ENCODE measurements around the gene SKIC2.
"Not testable (repeated sequence)": the region's sequence is repeated elsewhere in the genome, so short reads cannot be mapped to it uniquely, and the experiment has no call there.

Gene SKIC2

DNA sequence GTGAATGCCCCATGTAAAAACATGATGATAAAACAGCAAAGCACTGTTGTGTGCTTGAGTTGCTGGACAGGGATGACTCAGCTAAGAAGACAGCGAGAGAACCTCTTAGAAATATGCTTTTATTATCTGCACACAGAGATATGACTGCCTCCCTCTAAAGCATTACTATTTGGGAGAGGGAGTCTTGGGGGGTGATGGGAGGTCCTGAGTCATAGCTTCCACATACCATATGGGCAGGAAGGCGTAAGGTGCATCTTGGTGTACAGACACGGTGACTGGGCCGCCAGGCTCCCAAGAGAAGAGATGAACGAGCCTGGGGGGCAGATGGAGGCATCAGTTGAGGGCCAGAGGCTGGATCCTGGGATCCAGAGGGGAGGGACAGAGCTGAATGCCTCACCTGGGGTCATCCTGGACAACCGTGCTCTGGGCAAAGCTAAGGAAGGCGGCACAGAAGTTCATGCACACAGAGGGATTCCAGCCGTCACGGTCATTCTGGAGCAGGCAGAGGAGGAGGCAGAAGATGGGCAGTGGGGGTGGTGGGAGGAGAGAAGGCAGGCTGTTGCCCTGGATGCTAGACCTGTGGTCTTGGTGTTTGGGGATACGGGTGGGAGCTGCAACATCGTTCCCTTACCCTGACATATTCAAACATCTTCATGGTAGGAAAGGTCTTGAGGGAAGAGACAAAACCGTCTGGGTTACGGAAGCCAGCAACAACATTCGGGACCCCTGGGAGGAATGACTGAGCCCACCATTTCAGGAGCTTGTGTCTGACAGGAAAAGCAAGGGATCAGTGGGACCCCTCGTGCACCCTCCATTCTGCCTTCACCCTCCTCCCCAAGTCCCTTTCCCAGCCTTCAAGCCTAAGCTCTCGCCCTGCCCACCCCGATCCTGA lies 11.0 kb downstream of the SKIC2 start:
- peak; percentile 68 for DNase-seq (ENCODE audit: low read depth)

DNA sequence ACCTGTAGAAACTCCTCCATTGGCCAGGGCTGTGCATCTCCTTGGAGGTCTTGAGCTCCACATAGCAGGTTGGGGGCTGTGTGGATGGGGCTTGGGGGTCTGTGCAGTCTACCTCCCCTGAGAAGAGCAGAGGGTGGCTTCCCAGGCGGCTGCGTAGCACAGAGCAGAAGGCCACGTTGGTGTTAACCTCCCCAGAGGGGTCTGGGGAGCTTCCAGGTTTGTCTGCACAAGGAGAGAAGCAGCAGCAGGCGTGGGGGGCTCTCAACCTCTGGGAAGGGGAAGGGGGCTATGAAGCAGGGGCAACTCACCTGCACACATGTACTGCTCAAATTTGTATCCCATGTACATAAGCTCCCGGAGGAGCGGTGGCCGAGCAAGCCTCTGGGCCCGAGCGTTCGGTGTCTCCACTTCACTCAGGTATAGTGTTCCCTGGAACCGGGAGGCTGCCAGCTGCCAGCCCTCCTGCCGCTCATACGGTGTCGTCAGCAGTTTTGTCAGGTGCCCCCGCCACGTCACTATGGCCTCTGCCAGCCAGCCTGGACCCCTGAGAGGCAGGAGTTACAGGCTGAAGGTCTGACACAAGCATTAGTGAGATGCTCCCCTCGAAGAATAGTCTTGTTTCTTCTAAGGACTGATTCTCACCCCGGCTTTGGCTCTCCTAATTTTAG lies 11.8 kb downstream of the SKIC2 start:
- DNase-seq (ENCODE audit: low read depth): no peak

DNA sequence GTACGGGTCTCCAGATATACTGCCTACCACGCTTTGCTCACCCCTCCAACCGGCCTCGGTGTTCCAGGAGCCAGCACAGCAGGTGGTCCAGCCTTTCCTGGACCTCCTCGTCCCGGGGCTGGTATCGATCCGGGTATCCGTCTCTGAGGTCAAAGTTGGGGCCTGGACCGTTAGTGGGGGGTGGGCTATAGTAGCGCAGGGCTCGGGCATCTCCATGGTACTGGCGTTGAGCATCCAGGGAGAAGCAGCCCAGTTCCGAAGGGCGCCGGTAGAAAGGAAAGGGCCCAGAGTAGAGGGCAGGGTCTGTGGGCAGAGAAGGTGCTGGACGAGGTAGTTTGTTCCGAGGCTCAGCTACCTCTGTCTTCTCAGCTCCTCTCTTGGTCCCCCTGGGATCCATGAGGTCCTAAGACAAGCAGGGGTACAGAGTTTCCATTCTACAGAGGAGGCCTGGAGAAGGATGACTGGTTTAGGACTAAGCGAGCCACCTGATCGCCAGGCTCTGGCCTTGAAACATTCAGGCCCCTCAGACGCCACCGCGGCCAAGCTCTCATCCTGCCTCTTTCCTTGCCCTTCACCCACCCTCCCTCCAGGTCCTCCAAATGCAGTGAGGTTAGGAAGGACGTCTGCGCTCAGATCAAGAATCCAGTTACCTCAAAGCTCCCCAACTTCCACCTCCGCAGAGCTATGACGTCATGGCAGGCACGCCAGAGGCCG lies 12.5 kb downstream of the SKIC2 start:
- DNase-seq (ENCODE audit: low read depth): no peak

DNA sequence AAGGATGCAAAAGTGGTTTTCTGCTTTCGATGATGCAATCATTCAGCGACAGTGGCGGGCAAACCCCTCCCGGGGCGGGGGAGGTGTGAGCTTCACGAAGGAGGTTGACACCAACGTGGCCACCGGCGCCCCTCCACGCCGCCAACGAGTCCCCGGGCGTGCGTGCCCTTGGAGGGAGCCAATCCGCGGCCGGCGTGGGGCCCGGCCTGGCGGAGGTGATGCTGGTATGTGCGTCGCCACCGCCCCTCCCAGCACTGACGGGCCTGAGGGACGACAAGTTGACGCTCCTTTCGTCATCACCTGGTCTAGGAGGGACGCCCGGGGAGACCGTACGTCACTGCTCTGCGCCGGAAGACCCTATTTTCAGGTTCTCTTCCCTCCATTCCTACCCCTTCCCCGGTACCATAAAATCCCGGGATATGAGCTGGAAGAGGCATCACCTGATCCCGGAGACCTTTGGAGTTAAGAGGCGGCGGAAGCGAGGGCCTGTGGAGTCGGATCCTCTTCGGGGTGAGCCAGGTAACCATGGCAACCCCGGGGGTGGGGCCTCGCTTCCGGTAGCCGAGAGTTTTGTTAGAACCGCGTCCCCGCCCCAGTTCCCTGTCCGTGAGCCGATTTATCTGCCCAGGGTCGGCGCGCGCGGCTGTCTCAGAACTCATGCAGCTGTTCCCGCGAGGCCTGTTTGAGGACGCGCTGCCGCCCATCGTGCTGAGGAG lies 13.2 kb downstream of the SKIC2 start, which contains the start of gene DXO:
TSS of gene DXO (minus strand) at position 146 of the 716 bp plus-strand sequence. CDS start 463 bp downstream, outside the sequence.
- peak; percentile 99 for DNase-seq (ENCODE audit: low read depth)

DNA sequence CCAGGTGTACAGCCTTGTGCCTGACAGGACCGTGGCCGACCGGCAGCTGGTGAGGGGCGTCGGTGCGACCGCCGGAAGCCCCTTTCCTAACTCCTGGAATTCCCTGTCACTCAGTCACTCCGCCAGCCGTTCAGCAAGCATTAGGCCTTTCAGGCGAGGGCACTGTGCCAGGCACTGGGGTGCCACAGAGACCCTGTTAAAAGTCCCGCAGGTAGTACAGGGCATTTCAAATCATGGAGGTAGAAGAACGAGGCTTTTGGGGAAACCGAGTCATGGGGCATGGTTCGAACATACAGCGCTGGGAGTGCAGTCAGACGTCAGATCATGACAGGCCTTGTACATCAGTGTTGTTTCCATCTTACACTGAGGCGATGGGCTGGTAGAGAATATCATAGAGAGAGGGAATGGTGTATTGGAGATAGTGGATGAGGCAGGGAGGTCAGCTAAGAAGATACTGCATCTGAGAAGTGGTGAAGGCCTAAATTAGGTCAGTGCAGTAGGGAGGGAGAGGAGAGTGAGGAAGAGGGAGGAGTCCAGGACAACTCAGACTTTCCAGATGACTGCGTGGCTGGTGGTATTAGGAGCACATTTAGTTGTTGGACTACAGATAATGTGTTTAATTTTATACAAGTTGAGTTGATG lies 13.9 kb downstream of the SKIC2 start:
- peak; percentile 80 for DNase-seq (ENCODE audit: low read depth)

DNA sequence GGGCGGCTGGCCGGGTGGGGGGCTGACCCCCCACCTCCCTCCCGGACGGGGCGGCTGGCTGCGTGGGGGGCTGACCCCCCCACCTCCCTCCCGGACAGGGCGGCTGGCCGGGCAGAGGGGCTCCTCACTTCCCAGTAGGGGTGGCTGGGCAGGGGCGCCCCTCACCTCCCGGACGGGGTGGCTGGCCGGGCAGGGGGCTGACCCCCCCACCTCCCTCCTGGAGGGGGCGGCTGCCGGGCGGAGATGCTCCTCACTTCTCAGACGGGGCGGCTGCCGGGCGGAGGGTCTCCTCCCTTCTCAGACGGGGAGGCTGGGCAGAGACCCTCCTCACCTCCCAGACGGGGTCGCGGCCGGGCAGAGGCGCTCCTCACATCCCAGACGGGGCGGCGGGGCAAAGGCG lies 17.1 kb downstream of the SKIC2 start:
- not testable (repeated sequence) for DNase-seq (ENCODE audit: low read depth)

DNA sequence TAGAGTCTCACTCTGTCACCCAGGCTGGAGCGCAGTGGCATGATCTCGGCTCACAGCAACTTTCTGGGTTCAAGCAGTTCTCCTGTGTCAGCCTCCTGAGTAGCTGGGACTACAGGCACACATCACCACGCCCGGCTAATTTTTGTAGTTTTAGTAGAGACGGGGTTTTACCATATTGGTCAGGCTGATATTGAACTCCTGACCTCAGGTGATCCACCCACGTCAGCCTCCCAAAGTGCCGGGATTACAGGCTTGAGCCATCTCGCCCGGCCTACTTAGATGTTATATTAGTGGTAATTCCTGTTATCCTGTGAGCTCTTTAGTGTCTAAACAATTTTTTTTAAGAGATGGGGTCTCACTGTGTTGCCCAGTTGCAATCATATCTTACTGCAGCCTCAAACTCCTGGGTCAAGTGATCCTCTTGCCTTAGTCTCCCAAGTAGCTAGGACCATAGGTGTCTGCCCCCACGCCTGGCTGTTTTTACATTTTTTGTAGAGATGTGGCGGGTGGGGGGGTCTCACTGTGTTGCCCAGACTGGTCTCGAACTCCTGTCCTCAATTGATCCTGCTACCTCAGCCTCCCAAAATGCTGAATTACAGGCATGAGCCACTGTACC lies 18.9 kb downstream of the SKIC2 start:
- DNase-seq (ENCODE audit: low read depth): no peak

DNA sequence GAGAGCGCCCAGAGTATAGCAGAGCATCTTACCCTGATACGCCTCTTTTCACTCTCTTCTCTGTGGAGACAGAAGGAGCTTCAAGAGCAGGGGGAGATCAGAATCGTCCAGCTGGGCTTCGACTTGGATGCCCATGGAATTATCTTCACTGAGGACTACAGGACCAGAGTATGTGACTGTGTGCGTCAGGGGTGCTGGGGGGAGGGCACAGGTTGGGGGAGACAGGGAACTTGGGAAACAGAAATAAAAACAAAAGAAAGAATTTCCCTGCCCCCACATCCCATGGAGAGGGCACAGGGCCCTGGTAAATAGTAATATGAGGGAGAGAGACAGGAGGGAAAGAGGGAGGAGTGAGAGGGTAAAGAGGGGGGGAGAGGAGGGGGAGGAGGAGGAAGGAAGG lies 19.9 kb downstream of the SKIC2 start:
- DNase-seq (ENCODE audit: low read depth): no peak

DNA sequence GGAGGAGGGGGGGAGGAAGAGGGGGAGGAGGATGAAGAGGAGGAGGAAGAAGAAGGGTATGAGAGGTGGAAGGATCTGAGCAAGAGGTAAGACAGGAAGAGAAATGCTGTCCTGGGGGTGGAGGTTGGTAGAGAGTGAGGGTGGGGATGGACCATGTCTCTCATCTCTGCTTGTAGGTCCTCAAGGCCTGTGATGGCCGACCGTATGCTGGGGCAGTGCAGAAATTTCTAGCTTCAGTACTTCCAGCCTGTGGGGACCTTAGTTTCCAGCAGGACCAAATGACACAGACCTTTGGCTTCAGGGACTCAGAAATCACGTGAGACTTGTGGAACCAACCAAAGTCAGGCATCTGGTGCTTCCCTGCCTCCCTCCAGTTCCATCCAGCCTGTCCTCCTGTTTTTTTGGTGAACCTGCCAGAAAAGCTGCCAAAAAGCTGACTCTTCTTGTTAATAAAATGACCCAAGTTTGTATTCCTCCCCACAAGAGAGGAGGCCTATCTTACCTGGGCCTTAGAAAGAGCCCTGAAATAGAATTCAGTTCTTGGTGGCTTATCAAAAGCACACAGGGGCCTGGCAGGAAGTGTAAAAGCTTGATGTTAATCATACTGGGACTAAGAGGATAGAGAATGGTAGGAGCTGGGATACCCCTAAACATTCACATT lies 20.4 kb downstream of the SKIC2 start:
- no peak for DNase-seq (ENCODE audit: low read depth)

DNA sequence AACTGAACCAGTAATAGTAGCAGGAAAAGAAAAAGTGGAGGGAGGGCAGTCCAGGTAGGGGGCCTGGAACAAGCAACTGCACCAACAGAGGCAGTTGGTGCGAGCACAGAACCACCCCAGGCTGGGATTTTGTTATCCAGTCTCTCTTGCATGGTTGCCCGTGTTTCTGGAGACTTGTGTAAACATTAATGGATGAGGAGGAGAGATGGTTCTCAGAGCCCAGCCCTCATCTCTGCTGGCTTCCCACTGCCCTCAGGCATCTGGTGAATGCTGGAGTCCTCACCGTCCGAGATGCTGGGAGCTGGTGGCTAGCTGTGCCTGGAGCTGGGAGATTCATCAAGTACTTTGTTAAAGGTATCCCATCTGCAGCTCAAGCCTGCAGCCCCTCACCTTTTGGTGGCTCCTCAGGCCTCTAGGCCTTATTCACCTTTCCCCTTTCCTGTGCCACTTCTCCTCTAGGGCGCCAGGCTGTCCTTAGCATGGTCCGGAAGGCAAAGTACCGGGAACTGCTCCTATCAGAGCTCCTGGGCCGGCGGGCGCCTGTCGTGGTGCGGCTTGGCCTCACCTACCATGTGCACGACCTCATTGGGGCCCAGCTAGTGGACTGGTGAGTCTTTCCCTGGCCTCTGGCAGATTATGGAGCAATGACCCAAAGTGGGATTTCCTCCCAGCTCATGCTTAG lies 21.4 kb downstream of the SKIC2 start:
- not testable (repeated sequence) for DNase-seq (ENCODE audit: low read depth)

DNA sequence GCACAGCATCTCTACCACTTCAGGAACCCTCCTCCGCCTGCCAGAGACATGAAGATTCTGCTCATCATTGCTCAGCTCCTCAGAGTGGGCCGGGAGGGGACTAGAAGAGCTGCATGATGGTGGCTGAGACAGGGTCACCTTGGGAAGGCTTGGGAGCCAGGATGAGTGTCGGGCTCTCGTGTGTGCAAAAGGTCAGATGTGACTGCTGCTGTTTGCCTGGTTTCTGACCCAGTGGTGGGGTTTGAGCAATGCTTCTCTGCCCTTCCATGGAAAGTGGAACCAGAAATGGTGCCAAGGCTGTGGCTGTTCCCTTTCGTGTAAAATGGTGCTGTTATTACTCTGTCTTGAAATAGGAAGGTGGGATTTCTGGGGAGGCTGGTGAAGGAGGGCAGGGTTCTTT lies 22.0 kb downstream of the SKIC2 start:
- DNase-seq (ENCODE audit: low read depth): not testable (repeated sequence)

DNA sequence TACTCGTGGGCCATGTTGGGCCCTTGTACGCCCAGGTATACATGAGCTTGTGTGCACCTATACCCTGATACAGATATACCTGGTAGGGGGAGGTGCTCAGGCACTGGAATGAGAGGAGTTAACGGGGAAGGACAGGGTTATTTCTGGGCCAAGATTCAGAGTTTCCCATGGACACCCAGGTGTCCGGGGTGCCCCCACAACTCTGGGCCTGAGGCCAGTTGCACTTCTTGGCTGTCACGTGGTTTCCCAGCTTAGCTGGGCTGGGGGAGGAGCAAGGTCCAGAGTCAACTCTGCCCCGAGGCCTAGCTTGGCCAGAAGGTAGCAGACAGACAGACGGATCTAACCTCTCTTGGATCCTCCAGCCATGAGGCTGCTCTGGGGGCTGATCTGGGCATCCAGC lies 22.8 kb downstream of the SKIC2 start, which contains the start of gene C4A:
TSS of gene C4A (plus strand) at position 314 of the 400 bp plus-strand sequence. CDS start at position 365, 51 bp downstream.
- DNase-seq (ENCODE audit: low read depth): not testable (repeated sequence)

DNA sequence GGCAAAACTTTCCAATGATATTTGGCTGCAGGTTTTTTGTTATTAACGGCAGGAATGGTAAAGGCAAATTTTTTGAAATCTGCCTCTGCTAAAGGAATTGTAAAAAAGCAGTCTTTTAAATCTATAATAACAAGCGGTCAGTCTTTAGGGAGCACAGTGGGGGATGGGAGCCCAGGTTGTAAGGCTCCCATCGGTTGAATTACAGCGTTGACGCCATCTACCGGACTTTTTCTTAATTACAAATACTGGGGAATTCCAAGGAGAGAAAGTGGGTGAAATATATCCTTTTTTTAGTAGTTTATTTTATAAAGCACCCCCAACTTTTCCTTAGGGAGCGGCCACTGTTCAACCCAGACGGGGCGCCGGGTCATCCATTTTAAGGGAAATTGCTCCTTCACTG lies 30.4 kb downstream of the SKIC2 start:
- not testable (repeated sequence) for DNase-seq (ENCODE audit: low read depth)

DNA sequence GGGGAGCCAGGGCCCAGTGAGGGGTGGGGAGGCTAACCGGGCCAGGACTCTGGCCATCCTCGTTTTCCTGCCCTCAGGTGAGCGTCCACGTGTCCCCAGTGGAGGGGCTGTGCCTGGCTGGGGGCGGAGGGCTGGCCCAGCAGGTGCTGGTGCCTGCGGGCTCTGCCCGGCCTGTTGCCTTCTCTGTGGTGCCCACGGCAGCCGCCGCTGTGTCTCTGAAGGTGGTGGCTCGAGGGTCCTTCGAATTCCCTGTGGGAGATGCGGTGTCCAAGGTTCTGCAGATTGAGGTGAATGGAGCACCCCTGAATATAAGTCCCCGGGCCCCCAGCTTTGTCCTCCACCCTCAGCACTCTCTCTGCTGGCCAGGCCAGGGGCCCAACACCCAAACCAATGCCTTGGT lies 35.4 kb downstream of the SKIC2 start:
- DNase-seq (ENCODE audit: low read depth): not testable (repeated sequence)

DNA sequence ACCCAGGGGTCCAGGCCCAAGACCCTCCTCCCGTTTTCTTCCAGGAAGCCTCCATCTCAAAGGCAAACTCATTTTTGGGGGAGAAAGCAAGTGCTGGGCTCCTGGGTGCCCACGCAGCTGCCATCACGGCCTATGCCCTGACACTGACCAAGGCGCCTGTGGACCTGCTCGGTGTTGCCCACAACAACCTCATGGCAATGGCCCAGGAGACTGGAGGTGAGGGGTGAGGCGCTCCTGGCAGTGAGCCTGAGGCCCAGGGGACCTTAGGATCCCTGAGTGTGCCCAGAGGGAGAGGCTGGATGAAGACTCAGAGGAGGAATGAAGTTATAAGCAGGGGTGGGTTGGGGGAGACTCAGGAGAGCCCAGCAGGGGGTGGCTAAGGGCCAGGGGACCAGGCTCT lies 37.4 kb downstream of the SKIC2 start:
- not testable (repeated sequence) for DNase-seq (ENCODE audit: low read depth)

DNA sequence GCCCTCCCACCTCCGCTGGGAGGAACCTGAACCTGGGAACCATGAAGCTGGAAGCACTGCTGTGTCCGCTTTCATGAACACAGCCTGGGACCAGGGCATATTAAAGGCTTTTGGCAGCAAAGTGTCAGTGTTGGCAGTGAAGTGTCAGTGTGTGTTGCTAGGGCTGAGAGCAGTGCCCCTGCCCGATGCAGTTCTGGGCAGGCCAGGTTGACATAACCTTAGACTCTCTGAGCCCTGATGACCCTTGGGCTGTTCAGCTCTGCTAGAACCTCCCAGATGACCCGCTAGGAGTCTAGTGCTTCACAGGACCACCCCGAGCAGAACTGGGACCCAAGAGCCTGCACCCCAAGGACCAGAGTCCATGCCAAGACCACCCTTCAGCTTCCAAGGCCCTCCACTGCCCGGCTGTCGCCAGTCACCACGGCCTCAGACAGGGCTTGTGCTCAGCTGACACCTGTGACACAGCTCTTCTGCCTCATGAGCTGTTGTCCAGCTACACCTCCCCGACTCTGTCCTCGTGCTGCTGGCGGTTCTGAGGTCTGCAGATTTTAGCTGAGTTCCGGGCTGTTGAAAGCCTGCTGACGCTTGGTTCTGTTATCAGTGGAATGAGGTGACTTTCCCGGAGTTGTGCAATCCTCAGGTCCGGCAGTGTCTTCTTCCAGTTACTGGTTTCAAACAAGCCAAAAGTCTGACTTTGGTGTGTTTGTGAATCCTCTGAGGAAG lies 43.7 kb downstream of the SKIC2 start:
- DNase-seq (ENCODE audit: low read depth): not testable (repeated sequence)

DNA sequence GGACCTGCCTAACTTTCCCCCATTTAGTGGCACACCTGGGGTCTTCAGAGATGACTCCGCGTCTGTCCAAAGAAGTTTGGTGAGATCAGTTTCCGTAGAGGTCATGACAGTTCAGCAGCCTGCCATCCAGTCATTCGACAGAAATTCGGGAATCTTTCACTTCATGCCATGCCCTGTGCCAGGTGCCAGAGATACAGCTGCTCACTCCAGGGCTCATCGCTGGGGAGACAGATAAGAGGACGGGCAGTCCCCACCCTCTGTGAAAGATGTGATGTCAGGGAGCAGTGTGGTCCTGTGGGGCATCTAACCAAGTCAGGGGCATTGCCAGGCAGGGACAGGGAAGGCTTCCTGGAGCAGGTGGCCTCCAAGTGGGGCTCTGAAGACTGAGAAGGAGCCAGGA lies 44.3 kb downstream of the SKIC2 start:
- DNase-seq (ENCODE audit: low read depth): not testable (repeated sequence)

DNA sequence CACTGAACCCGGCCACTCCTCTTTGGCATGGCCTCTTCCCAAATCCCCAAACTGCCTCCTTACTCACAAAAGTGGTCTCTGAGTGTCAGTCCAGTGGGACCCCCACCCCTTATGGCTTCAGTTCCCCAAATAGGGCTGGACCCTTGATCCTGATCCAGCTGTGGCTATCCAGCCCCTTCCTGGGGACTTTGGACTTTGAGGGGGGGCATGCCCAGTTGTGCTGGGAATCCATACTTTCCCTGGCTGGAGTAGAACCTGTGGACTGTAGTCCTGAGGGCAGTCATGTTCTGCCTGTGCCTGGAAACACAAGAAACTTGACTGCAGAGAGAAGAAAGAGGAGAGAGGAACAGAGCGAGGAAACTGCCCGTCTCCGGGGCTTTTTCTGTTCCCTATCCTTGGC lies 45.4 kb downstream of the SKIC2 start:
- not testable (repeated sequence) for DNase-seq (ENCODE audit: low read depth)
